ENCODE results near the gene RASSF5. TPM values are rescaled to one million over a fixed set of nuclear protein-coding genes. Genes with fewer than 3 reads are reported as not detected.

Gene RASSF5
- total RNA-seq: under 0.01 and 0.71 TPM in 2 replicates

GRCh38 chr1:206507284-206508129 is at the start of gene RASSF5:
Gene RASSF5, plus strand, starts transcription at chr1:206507531. Its CDS starts 72 bp downstream, at chr1:206507603.

GRCh38 chr1:206469933-206470691 is 37.2 kb upstream of the RASSF5 start, which contains the start of gene IKBKE:
Gene IKBKE, plus strand, starts transcription at chr1:206470476. Its CDS starts 2,752 bp downstream, at chr1:206473228.

GRCh38 chr1:206612129-206612876 is 105.0 kb downstream of the RASSF5 start, which contains the start of gene EIF2D:
Gene EIF2D, minus strand, starts transcription at chr1:206612465. Its CDS starts 123 bp downstream, at chr1:206612342.

GRCh38 chr1:206635080-206635977 is 128.0 kb downstream of the RASSF5 start, which contains the start of gene DYRK3:
Gene DYRK3, plus strand, starts transcription at chr1:206635536. Its CDS starts 168 bp downstream, at chr1:206635704.

Other genes starting within 250 kb of the RASSF5 start
- gene IKBKE, start 37.1 kb upstream of the RASSF5 start, total RNA-seq: 12.1 and 15.8 TPM in 2 replicates
- 54.4 and 64.0 TPM in 2 replicates for gene EIF2D, start 104.9 kb downstream of the RASSF5 start, total RNA-seq
- 23.1 and 27.3 TPM in 2 replicates for gene DYRK3, start 128.0 kb downstream of the RASSF5 start, total RNA-seq
- gene MAPKAPK2, start 177.4 kb downstream of the RASSF5 start, total RNA-seq: 50.3 and 53.9 TPM in 2 replicates

Measured in myometrial cell (primary cell).